NCI-H2107 (cell line): ENCODE data around the gene NT5M.

Experiments
- DNase-seq: peaks from one replicate; lab custom pipeline; 2025; lab: John Stamatoyannopoulos, UW

The NT5M gene

GRCh38 chr17:17343896-17344506 lies 40.8 kb downstream of the NT5M start:
- no peak for DNase-seq

- DNase-seq, result no peak
These were observed 41.5 kb downstream of the NT5M start for GRCh38 chr17:17344507-17345293.

GRCh38 chr17:17345294-17345597 lies 42.1 kb downstream of the NT5M start:
- DNase-seq, result no peak

- no peak for DNase-seq
These were observed 42.7 kb downstream of the NT5M start for GRCh38 chr17:17345686-17346427.

- no peak for DNase-seq
These were observed 43.5 kb downstream of the NT5M start for GRCh38 chr17:17346428-17347233.

- DNase-seq, result no peak
These were observed 44.2 kb downstream of the NT5M start for GRCh38 chr17:17347234-17347955.

GRCh38 chr17:17347956-17348871 lies 45.0 kb downstream of the NT5M start:
- DNase-seq, result no peak

- DNase-seq, result no peak
These were observed 45.9 kb downstream of the NT5M start for GRCh38 chr17:17348872-17349723.

- no peak for DNase-seq
These were observed 46.5 kb downstream of the NT5M start for GRCh38 chr17:17349724-17350106.

- no peak for DNase-seq
These were observed 47.5 kb downstream of the NT5M start for GRCh38 chr17:17350491-17351355.

GRCh38 chr17:17351356-17351891 lies 48.3 kb downstream of the NT5M start:
- DNase-seq, result no peak

GRCh38 chr17:17351901-17352781 lies 49.0 kb downstream of the NT5M start:
- DNase-seq, result no peak

- DNase-seq, result no peak
These were observed 49.9 kb downstream of the NT5M start for GRCh38 chr17:17352836-17353624.

GRCh38 chr17:17353625-17354484 lies 50.7 kb downstream of the NT5M start:
- no peak for DNase-seq

- DNase-seq, result peak; percentile 69
These were observed 51.6 kb downstream of the NT5M start for GRCh38 chr17:17354560-17355349.
